Measurements from ENCODE around the gene WFDC9. TPM values are rescaled to one million over a fixed set of nuclear protein-coding genes. Genes with fewer than 3 reads are reported as not detected.
"Not testable (repeated sequence)": the region's sequence is repeated elsewhere in the genome, so short reads cannot be mapped to it uniquely, and the experiment has no call there.

Gene WFDC9
- total RNA-seq: not detected in 2 replicates

DNA sequence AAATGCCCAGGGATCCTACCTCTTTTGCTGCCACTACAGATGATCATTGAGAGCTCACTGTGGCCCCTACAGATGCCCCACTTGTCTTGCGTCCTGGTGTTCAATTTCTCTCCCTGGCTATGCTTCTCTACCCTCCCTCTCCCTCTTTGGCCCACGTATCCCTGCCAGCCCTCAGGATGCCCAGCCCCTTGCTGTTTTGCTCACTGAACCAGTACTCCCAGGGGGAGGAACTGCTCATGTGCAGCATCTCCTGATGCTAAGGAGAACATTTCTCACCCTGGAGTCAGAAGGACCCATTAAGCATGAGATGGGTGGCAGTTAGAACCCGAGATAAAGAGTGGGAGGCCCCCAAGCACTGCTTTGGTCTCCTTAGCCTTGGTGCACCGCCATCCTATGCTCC is at the start of gene WFDC9:
Gene WFDC9 (minus strand): TSS at position 101 of the 400 bp plus-strand sequence. CDS start 21,103 bp downstream, outside the sequence.
- intact Hi-C loops (cut with micrococcal nuclease): no loop called here

DNA sequence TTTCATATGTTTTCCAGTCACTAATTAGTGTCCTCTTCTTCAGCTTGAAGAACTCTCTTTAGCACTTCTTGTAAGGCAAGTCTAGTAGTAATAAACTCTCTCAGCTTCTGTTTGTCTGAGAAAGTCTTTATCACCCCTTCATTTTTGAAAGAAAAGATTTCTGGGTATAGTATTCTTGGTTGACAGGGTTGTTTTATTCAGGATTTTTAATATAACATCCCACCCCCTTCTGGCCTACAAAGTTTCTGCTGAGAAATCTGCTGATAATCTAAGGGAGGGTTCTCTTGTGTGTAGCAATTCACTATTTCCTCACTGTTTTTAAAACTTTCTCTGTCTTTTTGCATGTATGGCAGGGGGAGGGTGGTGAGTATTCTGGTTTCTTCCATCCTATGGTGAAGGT is 48.6 kb upstream of the WFDC9 start:
- intact Hi-C loops (cut with micrococcal nuclease): no loop called here

DNA sequence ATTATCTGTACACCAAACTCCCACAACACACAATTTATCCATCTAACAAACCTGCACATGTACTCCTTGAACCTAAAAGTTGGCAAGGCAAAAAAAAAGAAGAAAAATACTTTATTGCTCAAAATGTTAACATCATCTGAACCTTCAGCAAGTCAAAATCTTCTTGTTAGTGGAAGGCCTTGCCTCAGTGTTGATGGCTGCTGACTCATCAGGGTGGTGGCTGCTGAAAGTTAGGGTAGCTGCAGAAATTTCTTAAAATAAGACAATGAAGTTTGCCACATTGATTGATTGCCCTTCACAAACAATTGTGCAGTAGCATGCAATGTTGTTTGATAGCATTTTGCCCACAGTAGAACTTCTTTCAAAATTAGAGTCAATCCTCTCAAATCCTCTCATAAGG is 41.7 kb upstream of the WFDC9 start:
- intact Hi-C loops (cut with micrococcal nuclease): no loop called here

DNA sequence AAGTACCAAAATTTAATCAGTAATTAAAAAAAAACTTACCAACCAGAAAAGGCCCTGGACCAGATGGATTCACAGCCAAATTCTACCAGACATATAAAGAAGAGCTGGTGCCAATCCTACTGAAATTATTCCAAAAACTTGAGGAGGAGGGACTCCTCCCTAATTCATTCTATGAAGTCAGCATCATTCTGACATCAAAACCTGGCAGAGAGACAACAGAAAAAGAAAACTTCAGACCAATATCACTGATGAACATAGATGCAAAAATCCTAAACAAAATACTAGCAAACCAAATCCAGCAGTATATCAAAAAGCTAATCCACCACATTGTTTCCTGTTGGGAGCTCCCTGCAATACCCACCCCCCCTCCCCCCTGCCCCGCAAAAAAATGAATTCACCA is 39.1 kb upstream of the WFDC9 start, which contains the start of gene WFDC11:
Gene WFDC11 (minus strand): TSS at position 101 of the 400 bp plus-strand sequence. CDS start 19,639 bp downstream, outside the sequence.
- intact Hi-C loops (cut with micrococcal nuclease): no loop called here

DNA sequence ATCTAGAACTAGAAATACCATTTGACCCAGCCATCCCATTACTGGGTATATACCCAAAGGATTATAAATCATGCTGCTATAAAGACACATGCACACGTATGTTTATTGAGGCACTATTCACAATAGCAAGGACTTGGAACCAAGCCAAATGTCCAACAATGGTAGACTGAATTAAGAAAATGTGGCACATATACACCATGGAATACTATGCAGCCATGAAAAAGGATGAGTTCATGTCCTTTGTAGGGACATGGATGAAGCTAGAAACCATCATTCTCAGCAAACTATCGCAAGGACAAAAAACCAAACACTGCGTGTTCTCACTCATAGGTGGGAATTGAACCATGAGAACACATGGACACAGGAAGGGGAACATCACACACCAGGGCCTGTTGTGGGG is 26.0 kb upstream of the WFDC9 start:
- intact Hi-C loops (cut with micrococcal nuclease): not testable (repeated sequence)

DNA sequence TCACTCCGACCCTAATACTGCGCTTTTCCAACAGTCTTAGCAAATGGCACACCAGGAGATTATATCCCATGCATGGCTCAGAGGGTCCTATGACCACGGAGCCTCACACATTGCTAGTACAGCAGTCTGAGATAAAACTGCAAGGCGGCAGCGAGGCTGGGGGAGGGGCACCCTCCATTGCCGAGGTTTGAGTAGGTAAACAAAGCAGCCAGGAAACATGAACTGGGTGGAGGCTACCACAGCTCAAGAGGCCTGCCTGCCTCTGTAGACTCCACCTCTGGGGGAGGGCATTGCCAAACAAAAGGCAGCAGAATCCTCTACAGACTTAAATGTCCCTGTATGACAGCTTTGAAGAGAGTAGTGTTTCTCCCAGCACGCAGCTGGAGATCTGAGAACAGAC is 20.6 kb upstream of the WFDC9 start:
- intact Hi-C loops (cut with micrococcal nuclease): not testable (repeated sequence)

DNA sequence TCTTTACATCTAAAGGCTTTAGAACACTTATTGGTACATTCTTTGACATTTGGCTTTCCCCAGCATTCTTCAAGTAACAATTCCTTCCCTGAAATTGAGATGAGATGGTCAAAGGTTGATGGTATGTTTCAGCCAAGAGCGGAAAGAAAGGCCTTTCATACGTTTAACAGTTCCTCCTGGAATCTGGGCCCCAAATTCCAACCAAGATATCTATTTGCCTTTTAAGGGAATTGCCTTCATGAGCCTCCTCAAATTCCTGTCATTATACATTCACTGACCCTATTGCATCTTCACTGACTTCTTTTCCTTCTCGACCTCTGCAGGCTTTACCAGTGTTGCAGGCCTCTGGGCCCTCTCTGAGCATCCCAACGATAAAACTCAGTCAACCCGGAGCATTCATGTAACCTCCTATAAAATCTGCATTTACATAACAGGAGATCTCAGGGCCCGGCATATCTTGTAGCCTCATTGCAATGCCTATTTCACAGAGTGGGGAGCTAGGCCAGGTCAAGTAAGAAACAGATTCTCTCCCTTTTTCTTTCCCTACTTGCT is 18.3 kb upstream of the WFDC9 start:
- intact Hi-C loops (cut with micrococcal nuclease): no loop called here

DNA sequence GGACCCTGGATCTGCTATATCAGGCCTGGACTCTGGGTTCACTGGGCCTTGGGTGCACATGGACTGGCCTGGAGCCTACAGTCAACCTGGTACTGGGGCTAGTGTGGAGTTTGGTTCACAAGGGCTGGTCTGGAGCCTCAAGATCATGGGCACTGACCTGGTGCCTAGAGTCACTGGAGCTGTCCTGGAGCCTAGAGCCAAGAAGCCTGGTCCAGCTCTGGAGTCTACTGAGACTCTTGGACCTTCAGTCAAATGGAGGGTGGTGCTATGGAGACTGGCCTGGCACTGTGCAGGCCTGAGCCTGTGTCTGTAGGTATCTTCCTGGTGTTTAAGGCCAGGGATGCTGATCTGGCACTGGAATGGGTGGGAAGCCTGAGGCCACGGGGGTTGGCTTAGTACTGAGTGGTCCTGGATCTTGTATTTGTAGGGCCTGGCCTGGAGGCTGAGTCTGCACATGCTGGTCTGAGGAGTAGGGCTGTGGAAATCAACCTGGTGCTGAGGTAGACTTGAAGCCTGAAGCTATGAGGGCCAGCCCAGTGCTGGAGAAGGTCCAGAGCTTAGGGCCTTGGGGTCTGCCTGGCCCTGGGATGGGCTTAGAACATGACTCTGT is 16.5 kb upstream of the WFDC9 start:
- intact Hi-C loops (cut with micrococcal nuclease): no loop called here

DNA sequence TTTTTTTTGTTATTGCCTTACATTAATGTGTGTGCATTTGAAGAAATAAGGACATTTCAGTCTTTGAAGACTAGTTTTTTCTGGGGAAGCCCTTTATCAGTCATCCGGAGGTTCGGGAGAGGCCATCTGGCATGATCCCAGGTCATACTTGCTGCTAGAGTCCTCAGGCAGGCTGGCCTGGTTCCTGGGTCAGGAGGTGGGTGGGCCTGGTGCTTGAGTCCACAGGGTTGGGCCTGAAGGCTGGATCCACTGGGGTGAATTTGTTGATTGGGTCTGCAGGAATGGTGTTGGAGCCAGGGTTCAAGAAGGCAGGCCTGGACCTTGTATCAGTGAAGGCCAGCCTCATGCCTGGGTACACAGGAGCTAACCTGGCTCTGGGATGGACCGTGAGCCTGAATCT is 15.8 kb upstream of the WFDC9 start:
- intact Hi-C loops (cut with micrococcal nuclease): no loop called here

DNA sequence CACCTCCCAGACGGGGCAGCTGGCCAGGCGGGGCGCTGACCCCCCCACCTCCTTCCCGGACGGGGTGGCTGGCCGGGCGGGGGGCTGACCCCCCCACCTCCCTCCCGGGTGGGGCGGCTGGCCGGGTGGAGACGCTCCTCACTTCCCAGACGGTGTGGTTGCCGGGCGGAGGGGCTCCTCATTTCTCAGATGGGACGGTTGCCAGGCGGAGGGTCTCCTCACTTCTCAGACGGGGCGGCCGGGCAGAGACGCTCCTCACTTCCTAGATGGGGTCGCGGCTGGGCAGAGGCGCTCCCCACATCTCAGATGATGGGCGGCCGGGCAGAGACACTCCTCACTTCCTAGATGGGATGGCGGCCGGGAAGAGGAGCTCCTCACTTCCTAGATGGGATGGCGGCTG is 14.8 kb upstream of the WFDC9 start:
- intact Hi-C loops (cut with micrococcal nuclease): not testable (repeated sequence)

DNA sequence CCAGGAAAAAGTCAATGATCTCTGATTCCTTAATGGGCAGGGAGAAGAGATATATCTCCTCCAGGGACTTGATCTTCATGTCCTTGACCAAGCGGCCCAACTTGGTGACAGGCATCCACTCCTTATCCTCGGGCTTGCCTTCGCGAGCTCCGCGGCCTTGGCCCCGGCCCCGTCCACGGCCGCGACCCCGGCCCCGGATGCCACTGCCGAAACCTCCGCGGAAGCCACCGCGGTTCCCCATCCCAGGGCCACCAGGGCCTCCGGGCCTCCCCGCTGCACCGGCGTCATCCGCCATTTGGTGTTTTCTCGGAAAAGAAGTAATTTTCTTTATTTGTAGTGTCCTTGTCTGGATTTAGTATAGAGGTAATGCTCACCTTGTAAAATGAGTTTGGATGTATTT is 10.0 kb upstream of the WFDC9 start:
- intact Hi-C loops (cut with micrococcal nuclease): not testable (repeated sequence)

DNA sequence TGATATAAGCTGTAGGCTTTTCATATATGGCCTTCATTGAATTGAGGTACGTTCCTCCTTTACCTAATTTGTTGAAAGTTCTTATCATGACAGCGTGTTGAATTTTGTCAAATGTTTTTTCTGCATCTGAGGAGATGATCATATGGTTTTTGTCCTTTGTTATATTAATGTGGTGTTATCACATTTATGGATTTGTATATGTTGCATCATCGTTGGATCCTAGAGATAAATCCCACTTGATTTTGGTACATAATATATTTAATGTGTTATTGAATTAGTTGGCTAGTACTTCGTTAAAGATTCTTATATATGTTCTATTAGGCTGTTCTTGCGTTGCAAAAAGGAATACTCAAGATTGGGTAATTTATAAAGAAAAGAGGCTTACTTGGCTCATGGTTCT is 8.6 kb upstream of the WFDC9 start:
- intact Hi-C loops (cut with micrococcal nuclease): no loop called here

DNA sequence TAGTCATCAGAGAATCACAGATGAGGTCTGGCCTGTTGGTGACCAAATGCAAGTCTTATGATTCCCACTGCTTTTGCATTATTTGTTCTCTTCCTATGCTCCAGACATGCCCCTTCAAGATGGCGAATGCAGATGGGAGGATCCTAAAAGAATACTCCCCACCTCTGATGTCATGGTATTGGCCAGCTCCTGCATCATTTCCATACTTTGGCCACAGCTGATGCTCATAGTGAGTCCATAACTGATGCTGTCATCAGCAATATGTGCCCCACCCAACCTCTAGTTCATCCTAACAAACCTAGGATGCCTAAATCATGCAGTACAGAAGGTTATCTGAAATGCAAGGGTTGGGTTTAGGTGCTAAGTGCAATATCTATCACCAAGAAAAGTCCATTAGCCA is 5.4 kb upstream of the WFDC9 start:
- intact Hi-C loops (cut with micrococcal nuclease): no loop called here

DNA sequence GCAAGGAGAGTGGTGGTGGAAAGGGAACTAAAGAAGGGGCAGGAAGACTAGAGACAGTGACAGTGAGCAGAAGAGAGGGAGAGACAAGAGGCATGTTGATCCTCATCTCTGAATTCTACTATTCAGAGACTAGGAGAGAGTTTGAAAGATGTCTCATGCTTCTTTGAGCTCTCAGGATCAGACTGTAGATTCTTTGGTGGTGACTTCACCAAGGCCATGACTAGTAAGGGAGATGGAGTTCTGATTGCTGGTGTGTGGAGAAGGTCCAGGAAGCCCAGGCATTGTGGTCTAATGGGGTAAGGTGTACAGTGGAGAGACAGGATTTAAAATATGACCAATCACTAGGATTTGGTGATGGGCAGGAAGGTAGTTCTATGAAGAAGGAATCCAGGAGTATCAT is 713 bp downstream of the WFDC9 start:
- intact Hi-C loops (cut with micrococcal nuclease): no loop called here

DNA sequence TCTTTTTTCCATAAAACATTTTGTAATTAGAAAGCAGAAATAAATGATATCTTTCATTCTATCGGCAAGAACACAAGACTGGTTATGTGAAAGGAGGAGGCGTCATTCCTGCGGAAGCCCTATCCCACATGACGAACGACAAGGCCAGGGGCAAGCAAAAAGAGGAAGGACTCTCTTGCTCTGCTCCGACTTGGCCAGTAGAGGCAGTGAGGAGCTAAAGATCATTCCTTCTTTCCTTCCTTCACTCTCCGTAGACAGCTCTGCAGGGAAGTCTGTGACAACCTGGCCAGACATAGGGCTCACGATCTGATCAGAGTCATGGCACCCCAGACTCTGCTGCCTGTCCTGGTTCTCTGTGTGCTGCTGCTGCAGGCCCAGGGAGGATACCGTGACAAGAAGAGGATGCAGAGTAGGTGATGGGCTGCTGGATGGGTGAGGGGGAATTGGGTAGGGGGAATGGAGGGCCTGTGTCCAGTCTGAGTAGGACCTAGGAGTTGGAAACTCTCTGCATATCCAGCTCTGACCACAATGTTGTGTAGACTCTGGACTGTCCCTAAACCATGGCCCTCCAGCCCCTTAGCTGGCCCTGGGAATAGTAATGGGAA is 1.5 kb downstream of the WFDC9 start, which contains the start of gene WFDC10A:
Gene WFDC10A (plus strand): TSS at position 244 of the 605 bp plus-strand sequence. CDS start 75 bp downstream, at position 319.
- intact Hi-C loops (cut with micrococcal nuclease): no loop called here

DNA sequence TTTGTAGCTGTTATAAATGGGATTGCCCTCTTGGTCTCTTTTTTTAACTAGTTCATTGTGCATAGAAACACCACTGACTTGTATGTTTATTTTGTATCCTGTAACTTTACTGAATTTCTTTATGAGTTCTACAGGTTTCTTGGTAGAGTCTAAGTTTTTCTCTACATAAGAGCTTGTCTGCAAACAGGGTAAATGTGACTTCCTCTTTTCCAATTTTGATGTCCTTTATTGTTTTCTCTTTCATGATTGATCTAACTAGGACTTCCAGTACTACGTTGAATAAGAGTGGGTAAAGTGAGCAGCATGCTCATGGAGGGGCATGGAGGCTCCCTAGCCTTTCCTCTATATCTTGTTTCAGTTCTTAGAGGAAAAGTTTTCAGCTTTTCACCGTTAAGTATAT is 4.5 kb downstream of the WFDC9 start:
- intact Hi-C loops (cut with micrococcal nuclease): no loop called here

DNA sequence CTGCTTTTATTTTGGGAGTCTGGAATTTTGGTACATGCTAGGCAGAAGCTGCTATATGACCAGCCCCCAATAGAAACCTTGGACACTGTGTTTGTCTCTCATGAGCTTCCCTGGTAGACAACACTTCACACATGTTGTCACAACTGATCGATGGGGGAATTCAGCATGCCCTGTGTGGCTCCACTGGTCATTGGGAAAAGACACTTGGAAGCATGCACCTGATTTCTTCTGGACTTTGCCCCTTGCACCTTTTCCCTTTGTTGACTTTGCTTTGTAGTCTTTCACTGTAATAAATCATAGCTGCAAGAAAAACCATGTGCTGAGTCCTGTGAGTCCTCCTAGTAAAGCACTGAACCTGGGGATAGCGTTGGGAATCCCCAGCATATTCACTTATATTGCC is 9.5 kb downstream of the WFDC9 start:
- intact Hi-C loops (cut with micrococcal nuclease): no loop called here

DNA sequence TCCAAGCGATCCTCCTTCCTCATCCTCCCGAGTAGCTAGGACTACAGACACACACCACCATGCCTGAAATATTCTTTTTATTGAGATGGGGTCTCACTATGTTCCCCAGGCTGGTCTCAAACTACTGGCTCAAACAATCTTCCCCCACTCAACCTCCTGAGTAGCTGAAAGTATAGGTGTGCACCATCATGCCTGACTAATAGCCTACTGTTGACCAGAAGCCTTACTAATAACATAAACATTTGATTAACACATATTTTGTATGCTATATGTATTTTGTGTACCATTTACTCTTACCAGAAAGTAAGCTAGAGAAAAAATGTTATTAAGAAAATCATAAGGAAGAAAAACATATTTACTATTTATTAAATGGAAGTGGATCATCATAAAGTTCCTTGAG is 13.5 kb downstream of the WFDC9 start:
- intact Hi-C loops (cut with micrococcal nuclease): no loop called here

DNA sequence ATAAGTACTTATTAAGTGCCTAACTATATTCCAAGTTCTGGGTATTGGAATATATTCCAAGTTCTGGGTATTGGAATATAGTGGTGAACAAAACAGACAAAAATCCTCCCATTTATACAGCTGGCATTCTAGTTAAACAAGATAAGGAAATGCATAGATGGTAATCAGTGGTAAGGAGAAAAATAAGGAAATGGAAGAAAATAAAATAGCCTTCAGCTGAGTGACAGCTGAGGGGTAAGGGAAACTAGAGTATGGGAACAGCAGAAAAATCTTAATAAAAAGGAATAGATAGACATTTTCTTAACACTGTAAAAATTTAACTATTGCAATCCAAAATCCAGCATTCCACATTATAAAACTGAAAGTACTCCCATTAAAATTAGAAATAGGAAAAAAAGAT is 18.8 kb downstream of the WFDC9 start:
- intact Hi-C loops (cut with micrococcal nuclease): no loop called here

DNA sequence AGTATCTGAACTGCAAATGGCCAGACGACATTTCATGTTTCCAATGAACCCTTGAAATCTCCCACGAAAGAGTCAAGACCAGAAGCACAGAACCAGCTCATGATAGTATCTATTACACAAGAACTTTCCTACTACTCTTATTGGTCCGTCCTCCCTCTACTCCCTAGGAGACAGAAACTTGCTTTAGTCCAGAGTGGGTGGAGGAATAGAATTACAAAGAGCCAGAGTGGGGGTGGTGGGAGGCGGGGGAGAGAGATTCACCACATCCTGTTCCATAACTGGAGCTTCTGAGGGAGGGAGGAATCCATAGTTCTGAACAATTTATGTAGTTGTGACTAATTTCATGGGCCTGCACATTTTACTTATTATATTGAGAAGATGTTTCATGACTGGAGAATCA is 20.0 kb downstream of the WFDC9 start:
- intact Hi-C loops (cut with micrococcal nuclease): no loop called here

DNA sequence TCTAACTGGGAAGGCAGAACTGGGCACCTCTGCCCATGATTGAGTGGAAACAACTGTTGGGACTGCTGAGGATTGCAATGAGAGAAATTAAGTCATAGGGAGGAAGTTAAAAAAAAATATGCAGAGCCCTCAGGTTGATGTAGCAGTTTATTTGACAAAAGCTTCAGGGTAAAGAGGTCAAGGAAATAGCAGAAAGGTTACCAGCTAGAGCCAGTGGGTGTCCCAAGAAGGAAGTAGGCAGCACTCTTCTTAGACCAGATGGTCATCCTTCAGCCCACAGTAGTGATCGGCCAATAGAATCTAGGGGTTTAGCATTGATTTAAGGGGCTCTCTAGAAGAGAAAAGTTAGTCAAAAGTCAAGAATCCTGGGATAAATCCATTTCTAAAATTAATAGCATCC is 23.3 kb downstream of the WFDC9 start:
- intact Hi-C loops (cut with micrococcal nuclease): no loop called here

DNA sequence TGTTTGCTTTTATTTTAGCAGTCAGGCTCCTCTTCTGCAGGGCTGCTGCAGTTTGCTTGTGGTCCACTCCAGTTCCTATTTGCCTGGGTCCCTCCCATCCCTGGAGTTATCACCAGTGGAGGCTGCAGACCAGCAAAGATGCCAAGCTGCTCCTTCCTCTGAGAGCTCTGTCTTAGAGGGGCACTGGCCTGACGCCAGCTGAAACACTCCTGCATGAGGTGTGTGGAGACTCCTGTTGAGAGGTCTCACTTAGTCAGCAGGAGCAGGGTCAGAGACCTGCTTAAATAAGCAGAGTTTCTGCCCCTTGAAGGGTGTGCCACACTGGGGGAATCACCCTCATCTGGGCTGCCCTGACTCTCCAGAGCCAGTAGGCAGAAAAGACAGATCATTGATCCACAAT is 35.8 kb downstream of the WFDC9 start:
- intact Hi-C loops (cut with micrococcal nuclease): no loop called here

DNA sequence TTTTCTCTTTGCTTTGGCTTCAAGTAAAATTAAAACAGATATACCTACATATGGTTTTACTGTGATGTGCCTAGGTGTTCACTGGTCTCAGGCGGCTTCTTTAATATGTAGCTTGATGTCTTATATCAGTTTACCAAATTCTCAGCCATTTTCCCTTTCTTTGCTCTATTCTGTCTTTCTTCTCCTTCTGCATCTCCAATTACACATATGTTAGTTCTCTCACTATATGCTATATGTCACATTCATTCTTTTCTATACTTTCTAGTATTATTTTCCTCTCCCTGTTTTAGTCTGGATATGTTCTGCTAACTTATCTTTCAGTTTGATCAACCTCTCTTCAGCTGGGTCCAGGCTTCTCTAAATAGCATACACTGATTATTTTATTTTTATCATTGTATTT is 37.6 kb downstream of the WFDC9 start:
- intact Hi-C loops (cut with micrococcal nuclease): no loop called here

Measured in T-helper 2 cell treated with Interferon-gamma antibody and Interleukin-4, amounts not matched to agents 100 ng/mL and 5 ng/mL, for 36 hours (primary cell).